GM12873 (cell line): ENCODE measurements around the gene KIAA0232.

Experiments
- CTCF ChIP-seq: IDR thresholded peaks from 2 replicates; pipeline ENCODE4 v1.5.1; 2012; ENCODE audit warnings: low read depth, mild to moderate bottlenecking, moderate library complexity, low read length, control low read depth; ENCODE audit not compliant: insufficient read depth; ENCODE audit errors: missing control alignments

KIAA0232 gene

GRCh38 chr4:6896035-6896434, 113.5 kb downstream of the KIAA0232 start:
- TF ChIP-seq CTCF: no peak

GRCh38 chr4:6898763-6899162, 116.2 kb downstream of the KIAA0232 start:
- TF ChIP-seq CTCF: no peak

- no peak for TF ChIP-seq CTCF
Observed at GRCh38 chr4:6900181-6900812, 117.8 kb downstream of the KIAA0232 start.

GRCh38 chr4:6900956-6901355, 118.4 kb downstream of the KIAA0232 start:
- TF ChIP-seq CTCF: no peak

- no peak for TF ChIP-seq CTCF
Observed at GRCh38 chr4:6901669-6902317, 119.3 kb downstream of the KIAA0232 start.

GRCh38 chr4:6902318-6903042, 120.0 kb downstream of the KIAA0232 start:
- no peak for TF ChIP-seq CTCF
